ENCODE data around the gene IFT122. TPM values are rescaled to one million over a fixed set of nuclear protein-coding genes. Genes with fewer than 3 reads are reported as not detected.

Gene IFT122
- total RNA-seq, 1 experiment from 2014 or later: 30.0 TPM

DNA sequence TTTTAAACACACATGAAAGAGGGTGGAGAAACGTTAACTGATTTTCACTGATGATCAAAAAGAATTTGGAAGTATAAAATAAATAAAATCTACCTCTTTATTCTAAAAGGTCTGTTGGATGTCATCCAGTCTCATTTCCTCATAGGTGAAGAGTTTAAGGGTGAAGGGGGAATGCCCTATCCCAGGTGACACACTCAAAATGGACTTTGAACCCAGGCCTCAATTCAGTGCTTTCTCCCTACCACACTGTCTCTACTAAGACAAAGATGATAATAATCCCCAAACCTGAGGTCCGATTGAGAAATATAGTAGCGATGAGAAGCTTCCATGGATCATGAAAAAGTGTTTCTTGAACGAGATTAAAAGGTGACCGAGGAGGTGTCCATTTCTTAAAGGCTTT, 6.5 kb upstream of the IFT122 start:
- no TSS peak for BruUV-seq (replicated peaks)
- DNase-seq: no peak
- TF ChIP-seq, protein P1, sequence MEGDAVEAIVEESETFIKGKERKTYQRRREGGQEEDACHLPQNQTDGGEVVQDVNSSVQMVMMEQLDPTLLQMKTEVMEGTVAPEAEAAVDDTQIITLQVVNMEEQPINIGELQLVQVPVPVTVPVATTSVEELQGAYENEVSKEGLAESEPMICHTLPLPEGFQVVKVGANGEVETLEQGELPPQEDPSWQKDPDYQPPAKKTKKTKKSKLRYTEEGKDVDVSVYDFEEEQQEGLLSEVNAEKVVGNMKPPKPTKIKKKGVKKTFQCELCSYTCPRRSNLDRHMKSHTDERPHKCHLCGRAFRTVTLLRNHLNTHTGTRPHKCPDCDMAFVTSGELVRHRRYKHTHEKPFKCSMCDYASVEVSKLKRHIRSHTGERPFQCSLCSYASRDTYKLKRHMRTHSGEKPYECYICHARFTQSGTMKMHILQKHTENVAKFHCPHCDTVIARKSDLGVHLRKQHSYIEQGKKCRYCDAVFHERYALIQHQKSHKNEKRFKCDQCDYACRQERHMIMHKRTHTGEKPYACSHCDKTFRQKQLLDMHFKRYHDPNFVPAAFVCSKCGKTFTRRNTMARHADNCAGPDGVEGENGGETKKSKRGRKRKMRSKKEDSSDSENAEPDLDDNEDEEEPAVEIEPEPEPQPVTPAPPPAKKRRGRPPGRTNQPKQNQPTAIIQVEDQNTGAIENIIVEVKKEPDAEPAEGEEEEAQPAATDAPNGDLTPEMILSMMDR (IDR thresholded peaks at IDR 0.05; ENCODE audit: insufficient read depth in 1 of 2, low read depth in 1 of 2, low read length in 1 of 2, severe bottlenecking in 1 of 2, unreplicated experiment in 1 of 2): no peak
- Mint-ChIP-seq H3K27me3 (ENCODE audit: insufficient read depth, unreplicated experiment) (no peaks in the 10 kb centered on the region), H3K4me3 (ENCODE audit: unreplicated experiment) (no peak overlapping the region), H3K4me1 (ENCODE audit: low read depth, unreplicated experiment) (peaks cover 13% of the 10 kb centered on the region), H3K36me3 (ENCODE audit: insufficient read depth, unreplicated experiment) (peaks cover 73% of the 10 kb centered on the region), H3K27ac (ENCODE audit: unreplicated experiment) (no peak overlapping the region), H3K9me3 (ENCODE audit: unreplicated experiment) (no peaks in the 10 kb centered on the region)
- H3K27me3 ChIP-seq (replicated peaks; ENCODE audit: control insufficient read depth, insufficient read depth, low read length): no peaks in the 10 kb centered on the region
- 0 out of 2 replicates have a peak, but pooled peaks cover 7% of the 10 kb centered on the region for H3K4me1 ChIP-seq
- ChIA-PET POLR2A (no interaction called here), CTCF (no interaction called here)
- intact Hi-C loops (cut with micrococcal nuclease; ENCODE audit: unreplicated experiment): no loop called here
- H3K36me3 ChIP-seq (ENCODE audit: control insufficient read depth, insufficient read depth, low read length): peaks cover 3% of the 10 kb centered on the region; the same call in 1 of the 2 replicates
- H3K4me3 ChIP-seq (ENCODE audit: low read depth, low read length): no peak overlapping the region
- no peaks in the 10 kb centered on the region for H3K9me3 ChIP-seq

DNA sequence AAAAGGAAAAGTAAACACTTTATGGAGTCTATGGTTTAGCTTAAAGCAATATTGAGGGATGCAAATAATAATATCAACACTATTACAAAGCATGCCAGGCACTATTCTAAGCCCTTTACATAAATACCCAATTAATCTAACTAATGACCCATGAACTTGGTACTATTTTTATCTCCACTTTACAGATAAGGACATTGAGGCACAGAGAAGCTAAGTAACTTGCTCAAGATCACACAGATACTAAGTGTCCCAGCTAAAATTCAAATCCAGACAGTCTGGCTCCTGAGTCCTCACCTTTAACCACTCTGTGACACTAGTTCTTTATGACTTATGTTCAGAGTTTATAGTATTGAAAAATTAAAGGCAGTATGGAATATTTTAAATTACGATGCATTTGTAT, 5.9 kb upstream of the IFT122 start:
- CTCF ChIA-PET: no interaction called here
- H3K4me1 Mint-ChIP-seq (ENCODE audit: low read depth, unreplicated experiment): peaks cover 13% of the 10 kb centered on the region
- intact Hi-C loops (cut with micrococcal nuclease; ENCODE audit: unreplicated experiment): no loop called here

DNA sequence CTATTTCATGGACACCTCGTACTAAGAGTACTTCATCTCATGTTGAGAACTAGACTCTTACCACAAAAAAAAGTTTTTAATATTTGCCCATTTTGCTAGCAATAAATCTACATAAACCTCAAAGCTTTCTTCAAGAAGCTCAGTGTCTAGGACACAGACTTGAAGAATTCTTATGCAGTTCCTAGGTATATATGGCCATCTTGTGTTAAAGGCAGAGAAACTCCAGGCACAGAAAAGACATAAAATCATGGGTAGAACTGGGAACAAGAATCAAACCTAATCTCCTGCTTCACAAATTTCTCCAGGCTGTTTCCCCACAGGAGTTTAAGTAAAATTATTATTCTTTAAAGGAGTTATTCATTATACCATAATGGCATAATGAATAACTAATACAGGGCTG, 4.7 kb upstream of the IFT122 start:
- Histone ChIP-seq H3K36me3 (ENCODE audit: control insufficient read depth, insufficient read depth, low read length) (peaks cover 3% of the 10 kb centered on the region; the same call in 1 of the 2 replicates), H3K4me3 (ENCODE audit: low read depth, low read length) (no peak overlapping the region)
- peaks cover 75% of the 10 kb centered on the region for H3K36me3 Mint-ChIP-seq (ENCODE audit: insufficient read depth, unreplicated experiment)

More for the DNA sequence above, 5.9 kb upstream of the IFT122 start:
- Mint-ChIP-seq H3K4me3 (ENCODE audit: unreplicated experiment) (no peak overlapping the region), H3K9me3 (ENCODE audit: unreplicated experiment) (no peaks in the 10 kb centered on the region), H3K27me3 (ENCODE audit: insufficient read depth, unreplicated experiment) (no peaks in the 10 kb centered on the region), H3K36me3 (ENCODE audit: insufficient read depth, unreplicated experiment) (peaks cover 73% of the 10 kb centered on the region), H3K27ac (ENCODE audit: unreplicated experiment) (no peak overlapping the region)
- H3K9me3 ChIP-seq: no peaks in the 10 kb centered on the region
- POLR2A ChIA-PET: no interaction called here
- peaks cover 3% of the 10 kb centered on the region; the same call in 1 of the 2 replicates for H3K36me3 ChIP-seq (ENCODE audit: control insufficient read depth, insufficient read depth, low read length)
- TF ChIP-seq, protein P1 (IDR thresholded peaks at IDR 0.05; ENCODE audit: insufficient read depth in 1 of 2, low read depth in 1 of 2, low read length in 1 of 2, severe bottlenecking in 1 of 2, unreplicated experiment in 1 of 2): no peak
- no peaks in the 10 kb centered on the region for H3K27me3 ChIP-seq (replicated peaks; ENCODE audit: control insufficient read depth, insufficient read depth, low read length)
- 0 out of 2 replicates have a peak, but pooled peaks cover 7% of the 10 kb centered on the region for H3K4me1 ChIP-seq
- BruUV-seq (replicated peaks): no TSS peak
- DNase-seq: no peak
- no peak overlapping the region for H3K4me3 ChIP-seq (ENCODE audit: low read depth, low read length)

More for the DNA sequence above, 4.7 kb upstream of the IFT122 start:
- no TSS peak for BruUV-seq (replicated peaks)
- Mint-ChIP-seq H3K4me1 (ENCODE audit: low read depth, unreplicated experiment) (peaks cover 13% of the 10 kb centered on the region), H3K4me3 (ENCODE audit: unreplicated experiment) (no peak overlapping the region), H3K27me3 (ENCODE audit: insufficient read depth, unreplicated experiment) (no peaks in the 10 kb centered on the region), H3K9me3 (ENCODE audit: unreplicated experiment) (no peaks in the 10 kb centered on the region), H3K27ac (ENCODE audit: unreplicated experiment) (no peak overlapping the region)
- Histone ChIP-seq H3K27me3 (replicated peaks; ENCODE audit: control insufficient read depth, insufficient read depth, low read length) (no peaks in the 10 kb centered on the region), H3K4me1 (0 out of 2 replicates have a peak, but pooled peaks cover 7% of the 10 kb centered on the region), H3K9me3 (no peaks in the 10 kb centered on the region)
- ChIA-PET POLR2A (interaction anchor here (0.6 kb wide), 1 partner anchor 259 kb away, joined by 3 read pairs; no protein-coding TSS in a partner anchor), CTCF (interaction anchor here (0.7 kb wide), 1 partner anchor 52 kb away, joined by 4 read pairs; no protein-coding TSS in a partner anchor)
- no peak for DNase-seq
- TF ChIP-seq, protein P1 (IDR thresholded peaks at IDR 0.05; ENCODE audit: insufficient read depth in 1 of 2, low read depth in 1 of 2, low read length in 1 of 2, severe bottlenecking in 1 of 2, unreplicated experiment in 1 of 2): no peak
- intact Hi-C loops (cut with micrococcal nuclease; ENCODE audit: unreplicated experiment): loop anchor here (5.0 kb wide), 1 partner anchor 53 kb away; no protein-coding TSS in a partner anchor
